22Rv1 (cell line): ENCODE measurements around the gene SYT8.

Source experiments
- CTCF ChIP-seq: fragments of 450-650 bp; IDR thresholded peaks from 2 replicates; pipeline ENCODE4 v1.5.1; 2017; ENCODE audit warnings: mild to moderate bottlenecking
- ZFX ChIP-seq: fragments of 450-650 bp; IDR thresholded peaks from 2 replicates; pipeline ENCODE4 v1.6.1; 2017; ENCODE audit warnings: antibody characterized with exemption, borderline replicate concordance

GRCh38 chr11:1845561-1846452 lies 11.0 kb downstream of the SYT8 start:
- no peak for TF ChIP-seq CTCF
- no peak for TF ChIP-seq ZFX
